Stimulated activated CD8-positive, alpha-beta memory T cell treated with anti-CD3 and anti-CD28 coated beads, Interleukin-2, amount 100 ng/mL, for 48 hours (primary cell): ENCODE measurements around the gene CDKAL1.

ENCODE experiments used
- DNase-seq, 2 donors: peaks; one replicate each; pipeline ENCODE4 v3.0.0-alpha.2; 2020; ENCODE audit warnings: low read depth in 2 of 2

CDKAL1 gene

GRCh38 chr6:21138336-21139069 is 604.2 kb downstream of the CDKAL1 start:
- DNase-seq, result no peak

GRCh38 chr6:21140966-21141365 is 606.7 kb downstream of the CDKAL1 start:
- no peak for DNase-seq

- DNase-seq, result no peak
These were observed 607.5 kb downstream of the CDKAL1 start for GRCh38 chr6:21141616-21142303.

GRCh38 chr6:21142741-21143140 is 608.5 kb downstream of the CDKAL1 start:
- no peak for DNase-seq

- DNase-seq, result no peak
These were observed 609.4 kb downstream of the CDKAL1 start for GRCh38 chr6:21143645-21144044.

GRCh38 chr6:21144928-21145327 is 610.7 kb downstream of the CDKAL1 start:
- DNase-seq, result no peak

- no peak for DNase-seq
These were observed 613.7 kb downstream of the CDKAL1 start for GRCh38 chr6:21147995-21148394.

- no peak for DNase-seq
These were observed 615.2 kb downstream of the CDKAL1 start for GRCh38 chr6:21149470-21149869.

GRCh38 chr6:21150667-21151066 is 616.4 kb downstream of the CDKAL1 start:
- DNase-seq, result no peak

- DNase-seq, result no peak
These were observed 616.9 kb downstream of the CDKAL1 start for GRCh38 chr6:21151119-21151518.

- no peak for DNase-seq
These were observed 617.3 kb downstream of the CDKAL1 start for GRCh38 chr6:21151530-21151929.

GRCh38 chr6:21157186-21157929 is 623.1 kb downstream of the CDKAL1 start:
- no peak for DNase-seq

- no peak for DNase-seq
These were observed 623.9 kb downstream of the CDKAL1 start for GRCh38 chr6:21158149-21158548.

- no peak for DNase-seq
These were observed 624.6 kb downstream of the CDKAL1 start for GRCh38 chr6:21158873-21159272.

GRCh38 chr6:21159465-21159864 is 625.2 kb downstream of the CDKAL1 start:
- no peak for DNase-seq

GRCh38 chr6:21161707-21162106 is 627.5 kb downstream of the CDKAL1 start:
- DNase-seq, result no peak

- no peak for DNase-seq
These were observed 629.0 kb downstream of the CDKAL1 start for GRCh38 chr6:21163110-21163837.

- DNase-seq, result no peak
These were observed 629.6 kb downstream of the CDKAL1 start for GRCh38 chr6:21163838-21164180.

GRCh38 chr6:21164768-21165326 is 630.6 kb downstream of the CDKAL1 start:
- DNase-seq, result no peak

- DNase-seq, result no peak
These were observed 632.5 kb downstream of the CDKAL1 start for GRCh38 chr6:21166754-21167153.

GRCh38 chr6:21167790-21168189 is 633.5 kb downstream of the CDKAL1 start:
- DNase-seq, result no peak

GRCh38 chr6:21171801-21172200 is 637.5 kb downstream of the CDKAL1 start:
- DNase-seq, result no peak
